Neuronal stem cell (in vitro differentiated cells): ENCODE data around the gene ST6GALNAC2.

ENCODE experiments used
- DNase-seq: peaks from one replicate; pipeline ENCODE4 v3.0.0-alpha.2; 2013; ENCODE audit warnings: low spot score
- H2AFZ ChIP-seq: one replicate; pipeline ENCODE4 v1.6.1; 2013; ENCODE audit warnings: mild to moderate bottlenecking, low read length, inconsistent platforms
- H2AK5ac ChIP-seq: 2 replicates; pipeline ENCODE4 v1.6.1; 2013; ENCODE audit warnings: low read depth, mild to moderate bottlenecking, inconsistent platforms, low read length, moderate library complexity, mixed read lengths
- H2BK120ac ChIP-seq: 2 replicates; pipeline ENCODE4 v1.6.1; 2013; ENCODE audit warnings: low read depth, mild to moderate bottlenecking, inconsistent platforms, low read length, moderate library complexity, mixed read lengths
- H2BK12ac ChIP-seq: one replicate; pipeline ENCODE4 v1.6.1; 2013; ENCODE audit warnings: low read length, inconsistent platforms
- H2BK15ac ChIP-seq: 2 replicates; pipeline ENCODE4 v1.6.1; 2013; ENCODE audit warnings: mild to moderate bottlenecking, low read length, inconsistent platforms, mixed read lengths
- H2BK5ac ChIP-seq: one replicate; pipeline ENCODE4 v1.6.1; 2013; ENCODE audit warnings: inconsistent platforms, mild to moderate bottlenecking, low read length, moderate library complexity
- H3K14ac ChIP-seq: one replicate; pipeline ENCODE4 v1.6.1; 2013; ENCODE audit warnings: low read length, inconsistent platforms
- H3K18ac ChIP-seq: 2 replicates; pipeline ENCODE4 v1.6.1; 2013; ENCODE audit warnings: low read length, inconsistent platforms
- H3K23ac ChIP-seq: 2 replicates; pipeline ENCODE4 v1.6.1; 2013; ENCODE audit warnings: low read depth, mild to moderate bottlenecking, mixed read lengths, low read length, inconsistent platforms; ENCODE audit not compliant: poor library complexity
- H3K27ac ChIP-seq: replicated peaks from 3 replicates; pipeline ENCODE4 v1.5.1; 2013; ENCODE audit warnings: low read length, inconsistent platforms
- H3K27me3 ChIP-seq, 3 experiments: 2 replicates each; pipeline ENCODE4 v1.6.1; 2013; ENCODE audit warnings: low read length in 3 of 3, mild to moderate bottlenecking in 2 of 3, inconsistent platforms in 1 of 3, low read depth in 1 of 3, mixed read lengths in 1 of 3, moderate library complexity in 1 of 3; ENCODE audit not compliant: control insufficient read depth in 3 of 3, insufficient read depth in 3 of 3
- H3K36me3 ChIP-seq, 2 donors: replicated peaks in 1 of 2; 2 replicates each; pipeline ENCODE4 v1.6.1; 2013; ENCODE audit warnings: low read length in 2 of 2; ENCODE audit not compliant: control insufficient read depth in 2 of 2, insufficient read depth in 2 of 2
- H3K4ac ChIP-seq: 2 replicates; pipeline ENCODE4 v1.6.1; 2013; ENCODE audit warnings: inconsistent platforms, mild to moderate bottlenecking, low read length, moderate library complexity
- H3K4me1 ChIP-seq, 2 donors: 1 replicate in 1 of 2; 2 replicates in 1 of 2; pipeline ENCODE4 v1.6.1; 2013; ENCODE audit warnings: low read length in 2 of 2, low read depth in 1 of 2; ENCODE audit not compliant: control insufficient read depth in 2 of 2, insufficient read depth in 1 of 2
- H3K4me2 ChIP-seq: one replicate; pipeline ENCODE4 v1.6.1; 2013; ENCODE audit warnings: mild to moderate bottlenecking, low read length, inconsistent platforms; ENCODE audit not compliant: insufficient read depth, poor library complexity, severe bottlenecking
- H3K4me3 ChIP-seq, 2 donors: 2 replicates each; pipeline ENCODE4 v1.5.1; 2013; ENCODE audit warnings: low read length in 2 of 2, mild to moderate bottlenecking in 2 of 2, inconsistent platforms in 1 of 2, moderate library complexity in 1 of 2
- H3K79me1 ChIP-seq: one replicate; pipeline ENCODE4 v1.6.1; 2013; ENCODE audit warnings: low read depth, mild to moderate bottlenecking, inconsistent platforms, low read length, moderate library complexity
- H3K9ac ChIP-seq: one replicate; pipeline ENCODE4 v1.6.1; 2013; ENCODE audit warnings: mild to moderate bottlenecking, low read depth, low read length, inconsistent platforms; ENCODE audit not compliant: poor library complexity
- H3K9me3 ChIP-seq, 2 donors: replicated peaks in 1 of 2; 2 replicates each; pipeline versions ENCODE3 to v1.6.1; 2013; ENCODE audit warnings: low read length in 2 of 2, mild to moderate bottlenecking in 2 of 2, inconsistent platforms in 1 of 2, low read depth in 1 of 2, mixed read lengths in 1 of 2, moderate library complexity in 1 of 2; ENCODE audit not compliant: control insufficient read depth in 2 of 2, insufficient read depth in 1 of 2
- H4K8ac ChIP-seq: one replicate; pipeline ENCODE4 v1.6.1; 2013; ENCODE audit warnings: low read depth, mild to moderate bottlenecking, inconsistent platforms, low read length, moderate library complexity
- H4K91ac ChIP-seq: one replicate; pipeline ENCODE4 v1.6.1; 2013; ENCODE audit warnings: low read length, low read depth, mild to moderate bottlenecking, inconsistent platforms; ENCODE audit not compliant: poor library complexity
- WGBS, 2 donors: extraction: QIAGEN DNeasy Blood & Tissue Kit; methylation state at CpG; one replicate each; pipeline ENCODE4 v1.1.7; 2013; ENCODE audit warnings: missing lambda C conversion rate in 2 of 2, mixed read lengths in 1 of 2; ENCODE audit not compliant: insufficient read length in 2 of 2, insufficient replicate concordance in 1 of 2; ENCODE audit errors: extremely low coverage in 2 of 2; 5-methylcytosine and 5-hydroxymethylcytosine counted together

ST6GALNAC2 gene

DNA sequence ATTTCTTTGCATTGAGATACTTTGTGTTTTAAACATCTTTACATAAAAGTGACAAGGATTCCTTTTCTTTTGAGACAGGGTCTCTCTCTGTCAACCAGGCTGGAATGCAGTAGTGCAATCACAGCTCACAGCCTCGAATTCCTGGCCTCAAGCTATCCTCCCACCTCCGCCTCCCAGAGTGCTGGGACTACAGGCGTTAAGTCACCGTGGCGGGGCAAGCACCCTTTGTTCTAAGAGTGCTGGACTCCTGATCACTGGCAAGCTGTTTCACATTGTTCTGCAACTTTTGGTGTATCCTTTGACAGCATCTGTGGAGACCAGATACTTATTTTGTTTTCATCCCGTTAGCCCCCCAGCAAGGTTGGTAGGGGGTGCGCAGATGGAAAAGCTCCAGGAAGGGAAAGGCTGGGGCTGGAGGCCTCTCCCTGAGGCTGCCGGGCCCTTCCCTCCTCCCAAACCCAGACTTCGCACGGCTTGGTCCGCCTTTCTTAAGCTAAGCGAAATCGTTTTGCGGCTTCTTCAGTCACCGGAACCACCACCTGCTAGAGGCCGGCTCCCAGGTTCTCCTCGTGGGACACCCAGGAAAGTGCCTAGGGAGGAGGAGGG lies 1.1 kb downstream of the ST6GALNAC2 start:
- no peak overlapping the region for H2BK12ac ChIP-seq
- no peak overlapping the region for H3K4ac ChIP-seq
- H3K4me3 ChIP-seq, result peak overlapping the region; percentile 3 to 75
- H3K27ac ChIP-seq, result no peak overlapping the region
- H3K9ac ChIP-seq, result no peak overlapping the region
- no peaks in the 10 kb centered on the region for H3K79me1 ChIP-seq
- peak overlapping the region; percentile 73 for H3K4me2 ChIP-seq
- peak; percentile 24 for DNase-seq
- H4K8ac ChIP-seq, result no peak overlapping the region
- no peak overlapping the region for H2AK5ac ChIP-seq
- no peak overlapping the region for H3K23ac ChIP-seq
- WGBS, 2 donors, result no CpG with 5 or more reads among the region's 17 CpGs
- no peak overlapping the region for H2BK15ac ChIP-seq
- H3K27me3 ChIP-seq, result peaks cover 8 to 80% (median 38%) of the 10 kb centered on the region in 3 experiments
- peak overlapping the region; percentile 6 for H3K18ac ChIP-seq
- H3K14ac ChIP-seq, result no peak overlapping the region
- H4K91ac ChIP-seq, result no peak overlapping the region
- no peaks in the 10 kb centered on the region for H3K36me3 ChIP-seq
- H3K9me3 ChIP-seq, result peaks cover 0 to 3% of the 10 kb centered on the region in 2 donors
- no peak overlapping the region for H2BK5ac ChIP-seq
- H2AFZ ChIP-seq, result peak overlapping the region; percentile 90
- H3K4me1 ChIP-seq, result peaks cover 15 to 22% of the 10 kb centered on the region in 2 donors
- no peak overlapping the region for H2BK120ac ChIP-seq

DNA sequence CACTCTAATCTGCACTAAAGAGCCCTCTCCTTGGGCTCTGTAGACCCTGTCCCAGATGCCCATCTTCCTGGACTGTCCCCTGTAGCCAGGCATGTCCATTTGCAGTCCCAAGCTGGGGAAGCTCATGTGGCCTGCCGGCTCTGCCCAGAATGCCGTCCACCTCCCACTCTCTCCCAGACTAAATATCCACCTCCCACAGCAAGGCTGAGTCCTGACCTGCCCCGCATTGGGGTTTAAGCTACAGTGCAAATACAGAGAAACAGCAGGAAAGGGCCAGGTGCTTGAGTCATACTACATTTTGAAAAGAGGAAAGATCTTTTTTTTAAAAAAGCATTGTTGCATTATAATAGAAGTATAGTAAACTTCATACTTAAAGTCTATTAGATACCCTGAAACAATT lies 3.0 kb downstream of the ST6GALNAC2 start:
- H3K9ac ChIP-seq, result no peak overlapping the region

GRCh38 chr17:76581515-76581914 lies 4.1 kb downstream of the ST6GALNAC2 start:
- no CpG with 5 or more reads among the region's 5 CpGs for WGBS, 2 donors
- peaks cover 11 to 13% of the 10 kb centered on the region in 2 donors for H3K4me1 ChIP-seq

More for the DNA sequence above, 3.0 kb downstream of the ST6GALNAC2 start:
- peaks cover 16 to 17% of the 10 kb centered on the region in 2 donors for H3K4me1 ChIP-seq
- WGBS, 2 donors, result no CpG with 5 or more reads among the region's 3 CpGs
- no peak overlapping the region for H2BK15ac ChIP-seq
- H4K91ac ChIP-seq, result no peak overlapping the region
- H3K27ac ChIP-seq, result no peak overlapping the region
- H3K27me3 ChIP-seq, result peaks cover 8 to 65% (median 40%) of the 10 kb centered on the region in 3 experiments
- H2BK12ac ChIP-seq, result no peak overlapping the region
- no peak overlapping the region for H3K4me3 ChIP-seq
- no peak overlapping the region for H3K14ac ChIP-seq
- no peak overlapping the region for H3K4me2 ChIP-seq
- H3K18ac ChIP-seq, result no peak overlapping the region
- H2BK5ac ChIP-seq, result no peak overlapping the region
- no peak overlapping the region for H3K23ac ChIP-seq
- H3K9me3 ChIP-seq, result peaks cover 0 to 3% of the 10 kb centered on the region in 2 donors
- no peak overlapping the region for H2AFZ ChIP-seq
- no peak overlapping the region for H2BK120ac ChIP-seq
- no peak for DNase-seq
- no peak overlapping the region for H3K4ac ChIP-seq
- no peak overlapping the region for H4K8ac ChIP-seq
- no peak overlapping the region for H2AK5ac ChIP-seq
- no peaks in the 10 kb centered on the region for H3K36me3 ChIP-seq
- H3K79me1 ChIP-seq, result no peaks in the 10 kb centered on the region

DNA sequence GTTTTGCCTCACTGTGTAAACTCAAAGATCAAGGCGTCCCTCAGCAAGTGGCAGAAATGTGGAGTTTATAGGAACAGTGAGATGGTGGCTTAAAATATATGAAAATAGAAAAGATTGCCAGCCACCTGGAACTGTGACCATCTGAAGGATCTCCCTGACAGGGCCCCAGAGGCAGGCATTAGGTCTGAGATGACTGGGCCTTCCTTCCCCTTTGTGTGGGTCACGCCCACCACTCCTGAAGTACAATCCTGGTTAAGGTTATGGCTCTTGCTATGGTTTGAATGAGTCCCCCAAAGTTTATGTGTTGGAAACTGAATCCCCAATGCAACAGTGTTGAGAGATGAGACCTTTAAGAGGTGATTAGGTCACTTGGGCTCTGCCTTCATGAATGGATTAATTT lies 6.4 kb downstream of the ST6GALNAC2 start:
- Histone ChIP-seq H2BK12ac (no peak overlapping the region), H3K36me3 (no peaks in the 10 kb centered on the region), H3K79me1 (no peaks in the 10 kb centered on the region), H3K4me1 (peaks cover 3 to 12% of the 10 kb centered on the region in 2 donors), H3K4me2 (no peak overlapping the region), H2BK15ac (no peak overlapping the region), H3K27ac (no peak overlapping the region), H3K14ac (no peak overlapping the region), H3K27me3 (peaks cover 0 to 41% (median 10%) of the 10 kb centered on the region in 3 experiments), H3K9ac (no peak overlapping the region), H3K4ac (no peak overlapping the region), H3K18ac (no peak overlapping the region), H2AK5ac (no peak overlapping the region), H4K91ac (no peak overlapping the region), H3K4me3 (no peak overlapping the region), H3K23ac (no peak overlapping the region), H3K9me3 (no peaks in the 10 kb centered on the region), H2AFZ (no peak overlapping the region), H2BK5ac (no peak overlapping the region), H2BK120ac (no peak overlapping the region), H4K8ac (no peak overlapping the region)
- no peak for DNase-seq
- WGBS, 2 donors, result no CpG with 5 or more reads among the region's 2 CpGs

More at GRCh38 chr17:76581515-76581914, 4.1 kb downstream of the ST6GALNAC2 start:
- Histone ChIP-seq H3K27me3 (peaks cover 8 to 54% (median 31%) of the 10 kb centered on the region in 3 experiments), H2AK5ac (peak overlapping the region; percentile 58), H2BK120ac (no peak overlapping the region), H4K91ac (no peak overlapping the region), H3K4me3 (no peak overlapping the region), H3K18ac (peak overlapping the region; percentile 19), H3K79me1 (no peaks in the 10 kb centered on the region), H4K8ac (no peak overlapping the region), H2AFZ (no peak overlapping the region), H3K23ac (no peak overlapping the region), H2BK5ac (no peak overlapping the region), H3K9me3 (no peaks in the 10 kb centered on the region), H3K4me2 (peak overlapping the region; percentile 21), H3K4ac (no peak overlapping the region), H2BK12ac (no peak overlapping the region), H3K36me3 (no peaks in the 10 kb centered on the region), H3K9ac (no peak overlapping the region), H3K14ac (no peak overlapping the region), H2BK15ac (peak overlapping the region; percentile 76), H3K27ac (no peak overlapping the region)
- DNase-seq, result no peak
